OCI-LY1 (cell line): Measurements from ENCODE around the gene OR2A12.

ENCODE experiments used
- EZH2 ChIP-seq: fragments of 200-600 bp; sonication (generic), shearing (Covaris generic); IDR thresholded peaks from 2 replicates; pipeline ENCODE4 v1.8.0; 2017; ENCODE audit warnings: borderline replicate concordance, mixed run types, mild to moderate bottlenecking, antibody characterized with exemption, low read length, moderate library complexity, mixed read lengths
- TF ChIP-seq, protein P1 (sequence below): fragments of 200-600 bp; sonication (generic), shearing (Covaris generic); IDR thresholded peaks from 2 replicates; pipeline ENCODE4 v1.5.1; 2017; ENCODE audit warnings: mild to moderate bottlenecking, antibody characterized with exemption, low read length, moderate library complexity, mixed read lengths

DNA sequence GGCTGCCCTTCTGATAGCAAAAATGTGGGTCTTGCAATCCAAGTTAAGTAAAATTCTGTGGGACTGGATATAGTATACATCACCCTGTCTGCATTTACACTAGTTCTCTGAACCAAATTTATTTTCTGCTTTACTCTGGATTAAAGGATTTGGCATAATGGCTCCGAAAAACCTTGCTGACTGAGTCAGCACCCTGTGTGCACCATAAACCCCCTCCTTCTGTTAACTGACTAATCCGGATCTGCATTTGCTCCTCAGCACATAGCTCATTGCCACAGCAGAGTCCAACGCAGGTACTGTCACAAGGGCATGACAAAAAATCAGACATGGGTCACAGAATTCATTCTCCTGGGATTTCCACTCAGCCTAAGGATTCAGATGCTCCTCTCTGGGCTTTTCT is 36.0 kb upstream of the OR2A12 start:
- TF ChIP-seq, protein P1, sequence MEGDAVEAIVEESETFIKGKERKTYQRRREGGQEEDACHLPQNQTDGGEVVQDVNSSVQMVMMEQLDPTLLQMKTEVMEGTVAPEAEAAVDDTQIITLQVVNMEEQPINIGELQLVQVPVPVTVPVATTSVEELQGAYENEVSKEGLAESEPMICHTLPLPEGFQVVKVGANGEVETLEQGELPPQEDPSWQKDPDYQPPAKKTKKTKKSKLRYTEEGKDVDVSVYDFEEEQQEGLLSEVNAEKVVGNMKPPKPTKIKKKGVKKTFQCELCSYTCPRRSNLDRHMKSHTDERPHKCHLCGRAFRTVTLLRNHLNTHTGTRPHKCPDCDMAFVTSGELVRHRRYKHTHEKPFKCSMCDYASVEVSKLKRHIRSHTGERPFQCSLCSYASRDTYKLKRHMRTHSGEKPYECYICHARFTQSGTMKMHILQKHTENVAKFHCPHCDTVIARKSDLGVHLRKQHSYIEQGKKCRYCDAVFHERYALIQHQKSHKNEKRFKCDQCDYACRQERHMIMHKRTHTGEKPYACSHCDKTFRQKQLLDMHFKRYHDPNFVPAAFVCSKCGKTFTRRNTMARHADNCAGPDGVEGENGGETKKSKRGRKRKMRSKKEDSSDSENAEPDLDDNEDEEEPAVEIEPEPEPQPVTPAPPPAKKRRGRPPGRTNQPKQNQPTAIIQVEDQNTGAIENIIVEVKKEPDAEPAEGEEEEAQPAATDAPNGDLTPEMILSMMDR, result no peak
- TF ChIP-seq EZH2, result no peak
